Epithelial cell of esophagus (primary cell): ENCODE results near the gene NR2F2.

Experiments
- DNase-seq: peaks from one replicate; pipeline ENCODE4 v3.0.0; 2010; ENCODE audit warnings: low read depth
- H3K4me3 ChIP-seq: 2 replicates; pipeline ENCODE4 v1.5.1; 2011; ENCODE audit warnings: mild to moderate bottlenecking, low read length, control low read depth
- CTCF ChIP-seq: IDR thresholded peaks from 2 replicates; pipeline ENCODE4 v1.5.1; 2011; ENCODE audit warnings: low read depth, mild to moderate bottlenecking, low read length, control low read depth, inconsistent platforms; ENCODE audit not compliant: insufficient read depth; ENCODE audit errors: missing control alignments

NR2F2 gene

DNA sequence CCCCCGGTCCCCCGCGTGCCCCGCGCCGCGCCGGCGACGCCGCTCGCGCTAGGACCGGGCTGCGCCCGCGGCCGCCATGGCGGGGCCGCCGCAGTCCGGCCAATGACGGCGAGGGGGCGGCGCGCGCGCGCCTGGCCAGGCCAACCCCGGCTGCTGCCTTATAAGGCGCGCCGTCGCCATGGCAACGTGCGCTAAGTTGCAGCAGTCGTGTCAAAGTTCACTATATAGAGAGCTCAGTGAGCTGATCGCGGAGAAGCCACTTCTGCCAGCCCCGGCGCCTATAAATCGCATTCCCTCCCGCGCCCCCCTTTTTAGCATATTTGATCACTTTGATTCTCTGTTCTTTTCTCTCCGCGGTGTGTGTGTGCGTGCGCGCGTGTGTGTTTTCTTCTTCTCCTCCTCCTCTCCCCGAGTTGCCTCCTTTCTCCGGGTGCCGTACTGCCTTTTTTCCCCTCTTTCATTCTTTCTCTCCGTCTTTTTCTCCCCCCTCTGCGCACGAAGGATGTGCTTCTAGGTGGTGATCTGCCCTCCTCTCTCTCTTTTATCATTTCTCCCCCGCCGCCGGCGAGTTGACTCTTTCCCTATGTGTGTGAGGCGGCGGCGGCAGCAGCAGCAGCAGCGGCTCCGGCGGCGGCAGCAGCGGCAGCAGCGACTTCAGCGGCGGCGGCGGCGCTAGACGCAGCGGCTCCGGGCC, at the start of gene NR2F2:
TSS of gene NR2F2 (plus strand) at position 251 of the 694 bp plus-strand sequence. CDS start 1,406 bp downstream, outside the sequence.
- H3K4me3 ChIP-seq, result peak within 1 kb of the TSS; percentile 90
- peak; percentile 99 for DNase-seq

DNA sequence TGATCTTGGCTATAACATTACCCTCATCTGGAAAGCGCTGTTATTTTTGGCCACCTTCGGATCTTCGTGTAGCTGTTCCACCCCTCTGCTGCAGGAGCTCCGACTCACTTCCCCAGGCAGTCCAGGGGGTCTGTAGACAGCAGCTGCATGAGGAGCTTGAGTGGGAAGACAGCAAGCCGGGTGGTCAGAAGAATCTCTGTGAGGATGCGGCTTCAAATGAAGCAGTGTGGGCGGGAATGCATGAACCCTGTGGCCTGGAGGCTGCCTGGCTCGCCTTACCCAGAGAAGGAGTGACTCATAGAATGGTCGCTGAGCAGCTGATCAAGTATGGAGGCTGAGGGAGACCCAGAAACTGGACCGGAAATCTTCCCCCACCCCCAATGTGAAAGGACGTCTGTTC, 45.2 kb upstream of the NR2F2 start:
- no peak for TF ChIP-seq CTCF
- no peak overlapping the region for H3K4me3 ChIP-seq

More for the DNA sequence above, at the start of gene NR2F2:
- TF ChIP-seq CTCF, result no peak

GRCh38 chr15:96285729-96286254, 44.7 kb upstream of the NR2F2 start:
- TF ChIP-seq CTCF, result no peak

More for the DNA sequence above, 45.2 kb upstream of the NR2F2 start:
- DNase-seq, result no peak

DNA sequence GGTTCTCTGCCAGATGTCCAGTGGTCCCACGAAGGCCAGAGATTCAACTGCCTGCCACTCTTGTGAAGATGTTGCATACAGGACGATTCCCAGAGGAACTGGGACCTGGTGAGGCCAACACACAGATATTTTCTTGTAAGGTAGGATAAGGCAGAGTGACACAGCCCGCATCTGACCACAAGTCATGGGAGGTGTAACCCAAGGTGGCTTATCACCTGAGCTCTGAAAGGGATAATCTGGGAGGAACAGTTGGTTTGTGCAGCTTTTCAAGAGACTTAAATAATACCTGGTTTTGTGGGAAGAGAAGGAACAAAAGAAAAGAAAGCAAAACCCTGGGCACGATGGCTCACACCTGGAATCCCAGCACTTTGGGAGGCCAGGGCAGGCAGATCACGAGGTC, 39.8 kb upstream of the NR2F2 start:
- no peak for DNase-seq
- H3K4me3 ChIP-seq, result no peak overlapping the region
- TF ChIP-seq CTCF, result no peak

More at GRCh38 chr15:96285729-96286254, 44.7 kb upstream of the NR2F2 start:
- H3K4me3 ChIP-seq, result no peak overlapping the region
- DNase-seq, result no peak

DNA sequence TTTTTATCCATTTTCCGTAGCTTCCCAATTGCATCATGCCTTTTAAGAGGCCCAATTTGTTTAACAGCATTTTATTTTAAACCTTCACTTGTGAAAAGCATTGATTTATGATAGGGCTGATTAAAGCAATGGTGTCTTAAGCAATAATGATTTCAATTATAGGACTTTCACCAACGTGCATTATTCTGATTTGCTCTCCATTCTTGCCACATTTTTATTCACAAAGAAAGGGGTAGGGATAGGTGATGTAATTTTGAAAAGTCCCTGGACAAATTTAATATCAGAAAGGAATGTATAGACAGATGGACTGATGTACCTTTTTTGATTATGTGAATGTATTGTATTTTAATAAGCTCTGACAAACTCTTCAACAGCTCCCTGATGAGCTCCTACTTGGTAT, 37.9 kb upstream of the NR2F2 start:
- TF ChIP-seq CTCF, result no peak
- DNase-seq, result no peak
- no peak overlapping the region for H3K4me3 ChIP-seq

- no peak for TF ChIP-seq CTCF
- no peak for DNase-seq
- H3K4me3 ChIP-seq, result no peak overlapping the region
These were observed 37.1 kb upstream of the NR2F2 start for GRCh38 chr15:96293441-96293840.

GRCh38 chr15:96294766-96295165, 35.7 kb upstream of the NR2F2 start:
- H3K4me3 ChIP-seq, result no peak overlapping the region
- no peak for TF ChIP-seq CTCF
- no peak for DNase-seq
